NOMO-1 treated with DMSO at 0.1 percent for 48 hours (cell line): ENCODE measurements around the gene MYRIP.
"Not testable (repeated sequence)": the region's sequence is repeated elsewhere in the genome, so short reads cannot be mapped to it uniquely, and the experiment has no call there.

ENCODE experiments used
- DNase-seq: peaks from one replicate; lab custom pipeline; 2025; ENCODE audit not compliant: unreplicated experiment; lab: John Stamatoyannopoulos, UW

The MYRIP gene

DNA sequence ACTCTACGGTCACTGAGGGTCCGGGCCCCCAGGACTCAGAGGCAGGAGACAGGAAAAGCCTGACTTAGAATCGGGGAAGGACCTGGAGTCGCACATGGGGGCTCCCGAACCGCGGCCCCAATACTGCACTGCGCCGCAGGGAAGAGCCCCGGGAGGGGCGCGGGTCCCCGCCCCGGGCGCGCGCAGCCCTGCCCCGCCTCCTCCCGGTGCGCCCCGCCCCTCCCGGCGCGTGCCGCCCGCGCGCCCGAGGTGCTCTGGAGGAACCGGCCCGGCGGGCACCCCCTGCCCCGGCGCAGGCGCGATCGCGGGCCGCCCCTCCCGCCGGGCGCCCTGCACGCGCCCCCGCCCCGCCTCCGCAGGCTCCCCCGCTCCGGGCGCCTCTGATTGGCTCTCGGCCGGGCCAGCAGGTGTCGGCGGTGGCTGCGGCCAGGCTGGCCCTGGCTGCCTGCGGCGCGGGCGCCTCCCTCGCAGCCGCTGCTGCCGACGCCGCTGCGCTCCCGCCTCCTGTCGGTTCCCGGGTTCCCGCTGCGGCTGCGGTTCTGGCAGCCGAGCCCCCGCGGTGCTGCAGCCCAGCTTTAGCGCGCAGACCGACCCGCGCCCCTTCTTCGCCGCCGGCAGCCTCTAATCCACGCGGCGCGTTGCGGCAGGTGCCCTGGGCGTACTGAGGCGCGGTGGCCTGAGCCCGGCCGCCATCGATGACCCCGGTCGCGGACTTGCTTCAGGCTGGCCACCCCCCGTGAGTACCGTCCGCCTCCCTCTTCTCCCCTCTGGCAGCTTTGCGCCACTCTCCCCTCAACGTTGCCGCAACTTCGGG is at the start of gene MYRIP:
Gene MYRIP, plus strand, starts transcription at position 429 of the 814 bp plus-strand sequence. CDS start 91,208 bp downstream, outside the sequence.
- peak; percentile 23 for DNase-seq

DNA sequence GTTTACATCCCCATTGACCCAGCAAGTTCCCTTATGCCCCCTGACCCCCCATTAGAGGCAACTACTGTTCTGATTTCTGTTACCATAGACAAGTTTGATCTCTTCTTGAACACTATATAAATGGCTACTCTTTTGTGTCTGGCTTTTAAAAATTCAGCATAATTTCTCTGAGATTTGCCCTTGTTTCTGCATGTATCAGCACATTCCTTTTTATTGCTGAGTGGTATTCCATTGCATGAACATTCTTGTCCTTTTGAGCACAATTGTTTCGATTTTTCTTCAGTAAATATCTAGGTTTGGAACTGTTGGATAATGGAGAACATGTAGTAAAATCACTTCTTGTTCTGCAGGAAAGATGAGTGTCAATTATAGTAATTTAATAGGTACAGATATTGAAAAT is 49.1 kb upstream of the MYRIP start:
- no peak for DNase-seq

DNA sequence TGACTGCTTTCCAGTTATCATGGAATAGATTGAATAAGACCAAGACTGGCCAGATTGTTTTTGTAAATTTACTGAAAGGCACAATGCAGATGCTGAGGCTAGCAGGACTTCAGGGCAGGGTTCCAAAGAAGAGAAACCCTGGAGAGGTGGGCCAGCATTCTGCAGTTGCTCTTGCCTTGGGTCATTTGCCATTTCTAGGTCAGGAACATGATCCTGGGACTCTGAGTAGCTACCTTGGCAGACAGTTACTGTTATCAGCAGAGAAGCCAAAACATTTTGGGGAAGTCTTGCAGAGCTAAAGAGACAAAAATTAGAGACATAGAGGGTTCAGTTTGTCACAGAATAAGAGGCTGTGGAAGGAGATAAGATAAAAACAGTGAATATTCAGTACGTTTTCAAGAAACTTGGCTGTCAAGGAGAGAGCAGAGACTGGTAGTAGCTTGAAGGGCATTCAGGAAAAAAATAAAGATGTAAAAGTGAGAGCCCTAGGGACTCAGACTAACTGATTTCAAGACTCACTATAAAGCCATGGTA is 46.8 kb upstream of the MYRIP start:
- DNase-seq, result no peak

DNA sequence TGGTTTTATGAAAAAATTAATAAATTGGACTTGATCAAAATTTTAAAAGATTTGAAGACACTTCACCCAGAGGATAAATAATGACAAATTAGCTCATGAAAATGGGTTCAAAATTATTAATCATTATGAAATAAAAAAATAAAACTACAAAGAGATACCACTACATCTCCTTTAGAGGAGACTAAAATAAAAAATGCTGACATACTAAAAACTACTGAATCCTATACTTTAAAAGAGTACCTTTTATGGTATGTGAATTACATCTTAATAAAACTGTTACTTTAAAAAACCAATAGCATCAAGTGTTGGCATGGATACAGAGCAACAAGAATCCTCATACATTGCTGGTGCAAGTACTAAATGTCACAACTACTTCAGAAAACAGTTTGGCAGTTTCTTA is 46.0 kb upstream of the MYRIP start:
- DNase-seq, result no peak

DNA sequence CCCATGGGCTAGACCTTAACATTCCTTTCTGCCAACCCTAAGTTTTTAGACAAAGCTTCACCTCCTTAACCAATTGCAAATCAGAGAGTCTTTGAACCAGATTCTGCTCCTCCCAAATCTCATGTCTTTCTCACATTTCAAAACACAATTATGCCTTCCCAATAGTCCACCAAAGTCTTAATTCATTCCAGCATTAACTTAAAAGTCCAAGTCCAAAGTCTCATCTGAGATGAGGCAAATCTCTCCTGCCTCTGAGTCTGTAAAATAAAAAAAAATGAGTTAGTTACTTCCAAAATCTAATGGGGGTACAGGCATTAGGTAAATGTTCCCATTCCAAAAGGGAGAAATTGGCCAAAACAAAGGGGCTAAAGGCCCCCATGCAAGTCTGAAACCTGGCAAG is 43.8 kb upstream of the MYRIP start:
- DNase-seq, result no peak

DNA sequence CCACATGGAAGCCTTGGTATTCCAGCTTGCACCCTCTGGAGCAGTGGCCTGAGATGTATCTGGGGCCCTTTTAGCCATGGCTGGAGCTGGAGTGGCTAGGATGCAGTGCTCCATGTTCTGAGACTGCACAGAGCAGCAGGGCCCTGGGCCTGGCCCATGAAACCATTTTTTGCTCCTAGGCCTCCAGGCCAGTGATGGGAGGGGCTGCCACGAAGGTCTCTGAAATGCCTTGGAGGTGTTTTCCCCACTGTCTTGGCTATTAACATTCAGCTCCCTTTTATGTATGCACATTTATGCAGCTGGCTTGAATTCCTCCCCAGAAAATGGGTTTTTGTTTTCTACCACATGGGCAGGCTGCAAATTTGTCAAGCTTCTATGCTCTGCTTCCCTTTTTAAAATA is 43.0 kb upstream of the MYRIP start:
- DNase-seq, result no peak

DNA sequence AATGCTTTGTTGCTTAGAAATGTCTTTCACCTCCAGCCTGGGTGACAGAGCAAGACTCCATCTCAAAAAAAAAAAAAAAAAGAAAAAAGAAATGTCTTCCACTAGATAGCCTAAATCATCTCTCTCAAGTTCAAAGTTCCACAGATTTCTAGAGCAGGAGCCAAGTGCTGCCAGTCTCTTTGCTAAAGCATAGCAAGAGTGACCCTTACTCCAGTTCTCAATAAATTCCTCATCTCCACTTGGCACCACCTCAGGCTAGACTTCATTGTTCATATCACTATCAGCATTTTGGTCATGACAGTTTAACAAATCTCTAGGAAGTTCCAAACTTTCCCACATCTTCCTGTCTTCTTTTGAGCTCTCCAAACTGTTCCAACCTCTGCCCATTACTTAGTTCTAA is 42.5 kb upstream of the MYRIP start:
- DNase-seq, result not testable (repeated sequence)

DNA sequence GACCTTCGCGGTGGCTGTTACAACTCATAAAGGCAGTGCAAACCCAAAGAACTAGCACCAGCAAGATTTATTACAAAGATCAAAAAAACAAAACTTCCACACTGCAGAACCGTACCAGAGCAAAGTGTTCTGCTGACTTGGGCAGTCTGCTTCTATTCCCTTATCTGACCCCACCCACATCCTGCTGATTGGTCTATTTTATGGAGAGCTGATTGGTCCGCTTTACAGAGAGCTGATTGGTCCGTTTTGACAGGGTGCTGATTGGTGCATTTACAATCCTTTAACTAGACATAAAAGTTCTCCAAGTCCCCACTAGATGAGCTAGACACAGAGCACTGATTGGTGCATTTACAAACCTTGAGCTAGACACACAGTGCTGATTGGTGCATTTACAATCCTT is 31.2 kb upstream of the MYRIP start:
- DNase-seq, result not testable (repeated sequence)

DNA sequence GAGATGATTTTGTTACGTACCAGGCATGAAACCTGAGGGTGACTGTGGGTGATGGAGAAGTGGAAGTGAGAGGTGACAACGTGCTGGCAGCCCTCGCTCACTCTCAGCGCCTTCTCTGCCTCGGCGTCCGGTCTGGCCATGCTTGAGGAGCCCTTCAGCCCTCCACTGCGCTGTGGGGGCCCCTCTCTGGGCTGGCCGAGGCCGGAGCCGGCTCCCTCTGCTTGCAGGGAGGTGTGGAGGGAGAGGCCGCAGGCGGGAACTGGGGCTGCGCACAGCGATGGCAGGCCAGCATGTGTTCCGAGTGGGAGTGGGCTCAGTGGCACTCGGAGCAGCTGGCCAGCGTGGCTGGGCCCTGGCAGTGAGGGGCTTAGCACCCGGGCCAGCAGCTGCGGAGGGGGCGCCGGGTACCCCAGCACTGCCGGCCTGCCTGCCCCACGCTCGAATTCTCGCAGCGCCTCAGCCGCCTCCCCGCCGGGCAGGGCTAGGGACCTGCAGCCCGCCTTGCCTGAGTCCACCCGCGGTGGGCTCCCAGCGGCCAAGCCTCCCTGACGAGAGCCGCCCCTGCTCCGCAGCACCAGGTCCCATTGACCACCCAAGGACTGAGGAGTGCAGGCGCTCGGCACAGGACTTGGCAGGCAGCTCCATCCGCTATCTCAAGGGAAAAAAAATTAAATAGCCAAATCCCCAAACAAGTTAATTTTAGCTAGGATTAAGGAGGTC is 29.7 kb upstream of the MYRIP start:
- no peak for DNase-seq

DNA sequence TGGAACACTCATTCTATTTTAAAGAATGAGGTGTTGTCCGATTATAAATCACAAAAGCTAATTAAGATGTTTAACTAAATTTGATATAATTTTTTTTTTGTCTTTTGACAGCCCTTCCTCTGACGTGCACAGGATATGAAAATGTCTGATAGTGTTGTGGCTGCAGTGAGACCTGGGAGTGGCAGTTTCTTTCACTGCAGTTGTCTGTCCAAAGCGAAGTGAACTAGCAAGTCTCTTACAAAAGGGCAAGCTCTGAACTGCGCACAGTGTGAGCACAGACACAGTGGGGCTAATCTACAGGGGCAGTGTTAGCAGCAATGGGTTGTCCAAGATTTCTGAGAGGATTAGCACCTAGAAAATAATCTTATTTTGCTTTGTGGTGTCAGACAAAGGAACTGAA is 29.1 kb upstream of the MYRIP start:
- DNase-seq, result no peak

DNA sequence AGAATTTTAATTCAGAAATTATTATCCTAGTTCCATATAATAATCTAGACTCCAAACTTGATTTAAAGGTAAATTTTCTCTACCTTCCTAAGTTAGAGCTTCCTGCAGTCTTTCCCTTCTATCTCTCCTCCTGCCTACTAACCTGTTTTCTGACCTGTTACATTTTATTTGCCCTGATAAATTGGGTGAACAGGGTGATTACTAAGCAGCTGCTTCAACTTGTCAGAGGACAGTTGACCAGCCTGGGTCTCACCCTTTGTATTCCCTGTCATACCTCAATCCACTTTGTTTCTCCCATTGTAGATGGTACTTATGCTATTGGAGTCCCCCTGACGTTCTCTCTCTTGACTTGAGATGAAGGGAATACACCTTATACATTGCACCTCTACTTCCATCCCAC is 28.4 kb upstream of the MYRIP start:
- DNase-seq, result no peak

DNA sequence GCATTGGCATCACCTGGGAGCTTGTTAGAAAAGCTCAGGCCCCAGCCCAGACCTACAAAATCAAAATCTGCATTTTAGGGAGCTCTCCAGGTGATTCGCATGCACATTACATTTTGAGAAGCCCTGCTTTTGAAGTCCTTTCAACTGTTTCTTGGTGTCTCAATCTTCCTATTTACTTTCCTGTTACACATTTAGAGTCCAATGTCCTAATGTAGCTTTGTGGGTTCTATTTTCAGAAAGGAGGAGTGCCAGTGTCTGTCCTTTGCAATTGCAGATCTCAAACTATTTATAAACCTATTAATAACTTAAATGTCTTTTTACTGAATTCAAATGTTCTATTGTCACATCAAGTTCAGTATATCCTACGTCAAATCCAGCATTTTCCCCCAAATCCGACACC is 27.8 kb upstream of the MYRIP start:
- DNase-seq, result no peak

DNA sequence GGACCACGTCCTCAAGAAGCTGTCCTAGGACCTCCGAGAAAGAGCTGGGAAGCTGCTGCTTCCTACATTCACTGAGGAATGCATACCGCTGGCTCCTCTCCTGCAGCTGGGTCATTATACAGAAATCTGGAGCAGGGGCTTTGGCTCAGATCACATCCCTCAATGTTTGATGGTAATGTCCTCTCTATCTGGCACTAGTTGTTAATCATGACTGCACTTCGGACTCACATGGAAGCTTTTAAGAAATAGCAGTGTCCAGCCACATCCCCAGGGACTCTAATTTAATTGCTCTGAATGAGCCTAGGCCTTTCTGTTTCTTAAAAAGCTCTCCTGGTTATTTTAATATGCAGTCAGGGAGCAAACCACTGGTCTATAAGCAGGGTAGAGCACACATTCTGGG is 25.7 kb upstream of the MYRIP start:
- no peak for DNase-seq

DNA sequence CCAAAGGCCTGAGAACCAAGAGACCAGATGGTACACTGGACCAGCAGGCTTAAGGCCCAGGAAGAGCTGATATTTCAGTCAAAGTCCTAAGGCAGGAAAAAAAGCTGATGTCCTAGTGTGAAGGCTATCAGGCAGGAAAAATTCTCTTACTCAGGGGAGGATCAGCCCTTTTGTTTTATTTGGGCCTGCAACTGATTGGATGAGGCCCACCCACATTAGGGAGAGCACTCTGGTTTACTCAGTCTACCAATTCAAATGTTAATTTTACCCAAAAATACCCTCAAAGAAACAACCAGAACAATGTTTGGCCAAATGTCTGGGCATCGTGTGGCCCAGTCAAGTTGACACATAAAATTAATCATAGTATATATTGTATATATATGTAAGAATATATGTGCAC is 24.5 kb upstream of the MYRIP start:
- DNase-seq, result no peak

DNA sequence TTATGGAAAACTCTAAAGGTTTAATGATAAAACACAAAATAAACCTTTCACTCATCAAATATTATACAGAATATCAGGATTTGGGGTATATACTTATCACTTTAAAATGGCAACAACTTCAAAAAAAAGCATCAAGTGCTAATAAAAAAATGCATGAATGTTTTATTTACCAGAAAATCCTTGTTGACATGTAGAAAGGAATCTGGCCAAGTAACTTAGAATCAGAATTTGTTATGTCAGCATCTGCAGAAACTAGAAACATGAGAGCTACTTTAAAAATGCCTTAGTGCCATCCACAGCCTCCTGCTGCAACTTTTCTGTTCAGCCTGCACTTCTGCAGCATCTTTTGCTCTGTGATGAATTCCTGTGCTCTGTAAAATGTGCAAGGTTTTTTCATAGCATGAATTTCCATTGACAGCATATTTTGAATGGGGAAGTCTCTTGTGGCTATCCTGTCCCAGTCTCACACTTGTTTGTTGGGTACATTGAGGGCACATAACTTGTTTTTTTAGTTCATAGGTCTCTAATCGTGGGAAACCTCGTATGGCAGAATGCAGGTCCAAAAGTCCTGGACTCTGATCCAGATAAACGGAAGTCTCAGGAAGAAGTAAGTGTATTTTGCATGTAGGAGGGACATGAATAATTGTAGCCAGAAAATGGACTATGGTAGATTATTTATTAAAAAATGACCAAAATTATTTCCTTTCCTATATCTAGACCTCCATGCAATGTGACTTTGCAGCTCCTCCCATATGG is 21.1 kb upstream of the MYRIP start:
- no peak for DNase-seq

DNA sequence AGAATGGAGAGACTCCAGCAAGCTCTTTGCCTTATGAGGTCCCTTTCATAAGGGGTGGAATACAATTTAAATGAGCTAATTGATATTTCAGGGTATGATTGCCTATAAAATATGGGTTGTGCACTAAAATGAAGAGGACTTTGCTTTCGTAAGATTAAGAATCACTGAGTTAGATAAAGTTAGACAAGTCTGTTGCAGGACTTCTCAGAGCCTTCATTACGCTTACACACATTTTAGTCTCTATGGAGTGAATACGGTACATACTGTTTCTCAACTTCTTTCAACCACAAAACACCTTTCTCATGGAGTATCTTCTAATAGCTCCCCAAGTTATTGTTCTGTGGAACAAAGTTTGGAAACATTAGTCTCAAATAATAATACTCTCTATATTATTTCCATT is 17.8 kb upstream of the MYRIP start:
- DNase-seq, result no peak

DNA sequence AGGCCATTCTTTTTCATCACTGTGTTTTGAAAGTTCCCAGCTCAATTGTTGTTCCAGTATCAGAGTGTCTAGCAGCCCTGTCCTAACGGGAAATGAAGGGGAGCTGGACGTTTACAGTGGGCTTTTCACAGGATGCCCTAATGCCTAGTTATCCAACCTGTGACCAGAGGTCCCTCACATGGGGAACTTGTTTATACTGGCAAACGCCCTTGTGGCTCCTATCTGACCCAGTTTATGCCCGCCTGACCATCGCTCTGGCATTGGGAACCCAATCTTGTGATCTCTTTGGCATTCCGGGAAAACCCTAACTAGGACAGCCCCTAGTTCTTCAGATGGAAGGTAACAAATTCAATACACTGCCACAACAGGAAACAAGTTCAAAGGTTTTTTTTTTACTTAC is 14.5 kb upstream of the MYRIP start:
- no peak for DNase-seq

DNA sequence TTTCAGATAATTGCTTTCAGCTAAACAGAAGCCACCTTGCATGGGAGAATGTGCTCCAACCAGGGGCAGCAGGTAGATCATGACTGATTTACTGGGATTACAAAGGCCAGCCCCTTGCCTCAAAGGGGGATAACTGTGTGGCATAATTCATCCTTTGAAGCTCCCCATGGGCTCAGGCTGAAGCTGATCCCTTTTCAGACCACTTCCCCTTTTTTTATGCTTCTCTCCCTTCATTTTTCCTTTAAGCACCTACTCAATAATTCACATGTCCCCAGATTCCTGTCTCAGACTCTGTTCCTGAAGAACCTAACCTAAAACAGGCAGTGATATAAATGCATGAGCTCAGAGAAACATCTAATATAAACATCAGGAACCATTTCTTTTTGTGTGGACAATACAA is 8.2 kb upstream of the MYRIP start:
- no peak for DNase-seq

DNA sequence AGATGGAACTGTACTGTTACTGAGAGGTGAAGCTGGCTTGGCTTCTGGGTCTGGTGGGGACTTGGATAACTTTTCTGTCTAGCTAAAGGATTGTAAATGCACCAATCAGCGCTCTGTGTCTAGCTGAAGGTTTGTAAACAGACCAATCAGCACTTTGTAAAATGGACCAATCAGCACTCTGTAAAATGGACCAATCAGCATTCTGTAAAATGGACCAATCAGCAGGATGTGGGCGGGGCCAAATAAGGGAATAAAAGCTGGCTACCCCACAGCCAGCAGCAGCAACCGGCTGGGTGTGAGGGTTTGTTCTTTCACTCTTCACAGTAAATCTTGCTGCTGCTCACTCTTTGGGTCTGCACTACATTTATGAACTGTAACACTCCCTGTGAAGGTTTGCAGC is 6.9 kb upstream of the MYRIP start:
- DNase-seq, result not testable (repeated sequence)

DNA sequence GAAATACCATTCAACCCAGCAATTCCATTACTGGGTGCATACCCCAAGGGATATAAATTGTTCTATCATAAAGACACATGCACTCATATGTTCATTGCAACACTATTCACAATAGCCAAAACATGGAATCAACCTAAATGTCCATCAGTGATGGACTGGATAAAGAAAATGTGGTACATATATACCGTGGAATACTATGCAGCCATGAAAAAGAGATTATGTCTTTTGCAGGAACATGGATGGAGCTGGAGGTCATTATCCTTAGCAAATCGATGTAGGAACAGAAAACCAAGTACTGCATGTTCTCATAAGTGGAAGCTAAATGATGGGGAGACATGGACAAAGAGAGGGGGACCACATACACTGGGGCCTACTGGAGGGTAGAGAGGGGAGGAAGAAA is 5.5 kb upstream of the MYRIP start:
- no peak for DNase-seq

DNA sequence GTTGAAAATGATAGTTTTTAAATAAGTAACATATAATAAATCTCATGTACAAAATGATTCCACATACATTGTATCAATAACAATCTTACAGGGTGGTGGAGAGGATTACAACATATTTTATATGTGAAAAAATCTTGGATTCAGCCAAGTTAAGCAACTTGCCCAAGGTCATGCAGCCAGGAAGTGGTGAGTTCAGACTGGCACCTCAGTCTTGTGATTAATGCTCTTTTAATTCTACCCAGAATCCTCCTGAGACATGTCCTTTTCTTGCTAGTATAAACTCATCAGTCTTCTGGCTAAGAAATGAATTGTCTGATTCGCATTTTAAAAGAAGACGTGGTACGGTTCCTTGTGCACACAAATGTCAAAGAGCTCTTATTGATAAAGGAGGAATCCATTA is 4.5 kb upstream of the MYRIP start:
- DNase-seq, result no peak

DNA sequence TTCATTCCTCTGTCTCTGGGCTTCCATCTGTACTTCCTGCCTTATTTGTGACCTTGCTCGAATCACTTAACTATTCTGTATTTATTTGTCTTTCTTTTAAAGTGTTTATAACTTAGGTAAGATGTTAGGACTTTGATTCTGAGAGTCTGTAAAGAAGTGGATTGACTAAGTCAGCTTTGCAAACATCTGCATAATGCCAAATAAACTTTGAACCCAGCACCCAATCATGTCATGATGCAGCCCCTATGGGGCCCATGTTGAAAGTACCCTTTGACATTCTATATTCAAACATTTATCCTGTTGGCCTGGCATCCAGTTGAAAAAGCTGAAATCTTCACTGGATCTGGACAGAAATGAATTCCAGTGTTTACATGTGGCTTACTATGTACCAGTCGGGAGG is 3.8 kb upstream of the MYRIP start:
- DNase-seq, result no peak
